GM21390 (cell line): ENCODE data around the gene ZBTB20.

ENCODE experiments used
- ATAC-seq: cut with Tn5 transposase; IDR thresholded peaks from one replicate; pipeline ENCODE4 v1.9.1; 2021; ENCODE audit not compliant: unreplicated experiment

The ZBTB20 gene

GRCh38 chr3:114498539-114499370, 648.3 kb downstream of the ZBTB20 start:
- no peak for ATAC-seq

- ATAC-seq = no peak
Measured at GRCh38 chr3:114496874-114497273, 650.2 kb downstream of the ZBTB20 start.

DNA sequence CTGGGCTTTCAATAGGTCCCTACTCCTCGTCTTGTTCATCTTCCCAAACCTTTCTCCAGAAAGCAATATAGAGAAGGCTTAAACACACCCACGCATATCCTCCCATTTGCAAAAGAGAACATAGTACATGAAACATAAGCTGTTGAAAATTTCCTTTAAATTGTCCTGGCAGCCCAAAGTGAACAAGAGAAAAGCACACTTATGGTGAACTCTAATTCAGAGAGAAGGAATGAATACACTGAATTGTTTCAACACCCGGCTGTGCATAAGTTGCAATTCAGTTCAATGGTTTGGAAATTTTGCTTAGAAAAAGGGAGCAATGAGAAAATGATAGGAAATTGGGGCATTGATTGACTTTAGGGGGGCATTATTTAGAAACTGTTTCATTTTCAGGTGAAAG, 650.6 kb downstream of the ZBTB20 start:
- ATAC-seq = no peak

DNA sequence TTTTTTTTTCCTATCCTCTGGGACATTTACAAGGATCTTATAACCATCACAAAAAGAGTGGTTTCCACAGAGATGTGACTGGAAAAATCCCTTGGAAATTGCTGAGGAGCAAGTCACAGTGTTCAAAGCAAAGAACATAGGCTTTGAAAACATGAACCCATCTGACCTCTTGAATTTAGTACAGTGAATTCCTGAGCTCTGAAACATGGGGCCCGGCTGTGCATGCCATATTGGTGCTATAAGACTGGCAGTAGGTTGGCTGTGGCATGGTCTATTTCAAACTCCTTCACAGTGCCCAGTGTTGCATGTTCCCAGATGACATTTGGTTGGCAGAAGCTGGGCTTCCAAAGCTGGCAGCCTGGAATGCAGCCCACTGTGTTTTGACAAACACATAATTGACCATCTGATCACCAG, 651.1 kb downstream of the ZBTB20 start:
- no peak for ATAC-seq

GRCh38 chr3:114494498-114494897, 652.6 kb downstream of the ZBTB20 start:
- no peak for ATAC-seq

GRCh38 chr3:114490829-114491228, 656.3 kb downstream of the ZBTB20 start:
- no peak for ATAC-seq

DNA sequence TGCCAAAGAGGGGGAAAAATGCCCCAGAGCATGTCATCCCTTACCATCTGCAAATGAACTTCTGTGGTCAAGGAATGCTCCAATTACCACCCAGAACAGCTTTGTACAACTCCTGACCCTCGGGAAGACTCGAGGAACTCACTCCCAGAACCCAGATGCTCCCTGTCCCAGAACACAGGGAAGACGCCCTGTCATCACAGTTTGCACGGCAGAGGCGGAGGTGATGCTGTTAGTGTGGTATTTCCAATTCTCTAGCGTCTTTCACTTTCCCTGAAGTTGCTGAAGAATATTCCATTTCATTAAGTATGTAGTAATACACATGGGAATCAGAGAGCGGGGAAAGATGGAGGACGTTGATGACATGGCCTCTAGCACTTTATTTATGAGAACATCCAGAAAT, 659.6 kb downstream of the ZBTB20 start:
- ATAC-seq = no peak

GRCh38 chr3:114484919-114485318, 662.2 kb downstream of the ZBTB20 start:
- no peak for ATAC-seq

GRCh38 chr3:114481113-114481512, 666.0 kb downstream of the ZBTB20 start:
- no peak for ATAC-seq

- ATAC-seq = no peak
Measured at GRCh38 chr3:114480442-114480841, 666.6 kb downstream of the ZBTB20 start.

- ATAC-seq = no peak
Measured at GRCh38 chr3:114478801-114479200, 668.3 kb downstream of the ZBTB20 start.

GRCh38 chr3:114476511-114476910, 670.6 kb downstream of the ZBTB20 start:
- ATAC-seq = no peak

DNA sequence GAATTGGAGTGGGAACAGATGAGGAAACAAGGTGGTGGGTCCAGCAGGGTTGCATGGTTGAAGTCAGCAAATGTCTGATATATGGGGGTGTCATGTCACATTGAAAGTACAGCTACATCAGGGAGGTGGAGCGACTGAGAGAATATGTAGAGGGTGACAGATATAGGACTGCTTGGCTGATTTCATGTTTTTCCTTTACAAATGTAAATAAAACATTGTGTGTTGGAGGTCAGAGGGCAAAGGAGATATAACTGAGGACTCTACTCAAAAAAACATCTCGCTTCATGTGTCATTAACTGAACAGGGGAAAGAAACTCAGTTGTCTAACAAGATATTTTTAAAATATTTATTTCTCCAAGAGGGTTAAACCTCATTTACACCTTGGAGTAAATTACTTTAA, 675.6 kb downstream of the ZBTB20 start:
- ATAC-seq = no peak

DNA sequence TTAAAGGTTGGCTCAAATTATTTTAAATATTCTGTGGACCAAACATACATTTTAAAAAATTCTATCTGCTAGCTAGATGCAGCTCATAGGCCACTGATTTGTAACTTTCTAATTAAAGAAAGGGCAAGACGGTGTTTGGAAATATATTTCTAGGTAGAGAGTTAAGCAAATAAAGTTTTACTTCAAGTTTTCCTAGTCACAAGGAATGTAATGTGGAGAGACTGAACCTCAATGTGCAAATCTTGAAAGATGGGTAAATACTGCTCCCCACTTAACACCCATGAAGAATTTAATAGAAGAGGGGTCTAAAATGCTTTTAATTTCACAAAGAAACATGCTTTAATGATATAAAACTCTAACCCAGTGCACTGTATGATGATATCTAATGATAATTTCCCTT, 678.0 kb downstream of the ZBTB20 start:
- no peak for ATAC-seq

GRCh38 chr3:114466816-114467215, 680.3 kb downstream of the ZBTB20 start:
- no peak for ATAC-seq

DNA sequence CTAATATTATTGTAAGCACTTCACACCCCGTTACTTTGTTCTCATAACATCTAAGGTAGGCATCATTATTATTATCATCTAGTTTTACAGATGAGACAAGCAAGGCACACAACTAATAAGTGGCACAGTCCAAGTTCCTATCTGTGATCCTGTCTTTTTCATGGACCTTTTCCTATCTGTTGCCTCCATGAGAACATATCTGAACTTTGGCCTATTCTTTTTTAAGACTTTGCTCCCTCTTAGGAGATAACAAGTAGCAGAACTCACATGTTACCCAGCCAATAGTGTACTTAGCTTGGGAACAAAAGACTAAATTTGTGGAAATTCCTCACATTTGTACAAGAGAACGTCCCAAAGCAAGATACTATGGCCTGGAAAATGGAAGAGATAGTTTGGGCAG, 680.8 kb downstream of the ZBTB20 start:
- no peak for ATAC-seq

- peak; percentile 77 for ATAC-seq
Measured at GRCh38 chr3:114464548-114464947, 682.5 kb downstream of the ZBTB20 start.

GRCh38 chr3:114462750-114463149, 684.3 kb downstream of the ZBTB20 start:
- no peak for ATAC-seq

DNA sequence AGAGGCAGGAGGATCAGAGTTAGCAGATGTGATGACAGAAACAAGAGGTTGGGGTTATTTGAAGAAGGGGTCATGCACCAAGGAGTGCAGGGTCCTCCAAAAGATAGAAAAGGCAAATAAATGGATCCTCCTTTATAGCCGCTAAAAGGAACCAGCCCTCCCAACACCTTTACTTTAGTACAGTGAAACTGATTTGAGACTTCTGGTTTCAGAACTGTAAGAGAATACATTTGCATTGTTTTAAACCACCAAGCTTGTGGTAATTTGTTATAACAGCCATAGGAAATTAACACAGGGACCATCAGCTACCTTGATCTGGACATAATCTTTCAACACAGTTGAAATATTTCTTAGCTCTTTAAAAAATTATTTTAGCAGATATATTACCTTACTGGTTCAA, 686.6 kb downstream of the ZBTB20 start:
- ATAC-seq = peak; percentile 53

DNA sequence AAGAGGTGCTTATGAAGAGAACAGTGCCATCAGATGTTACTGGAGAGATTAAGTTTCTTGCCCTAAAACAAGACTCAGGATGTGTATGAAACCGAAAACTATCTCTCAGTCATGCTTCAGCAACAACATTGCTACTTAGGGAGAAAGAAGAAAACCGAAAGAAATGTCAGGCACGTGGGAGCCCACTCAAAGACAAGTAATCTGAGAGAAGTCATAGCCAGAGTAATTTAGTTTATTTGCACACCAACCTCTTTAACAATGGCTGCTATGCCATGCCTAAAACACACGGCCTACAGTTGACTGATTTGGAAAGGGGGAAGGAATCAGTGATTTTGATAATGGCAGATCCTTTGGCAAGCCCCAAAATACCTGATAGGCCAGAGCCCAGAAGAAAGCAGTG, 690.3 kb downstream of the ZBTB20 start:
- ATAC-seq = peak; percentile 61

GRCh38 chr3:114455432-114455831, 691.7 kb downstream of the ZBTB20 start:
- ATAC-seq = no peak

DNA sequence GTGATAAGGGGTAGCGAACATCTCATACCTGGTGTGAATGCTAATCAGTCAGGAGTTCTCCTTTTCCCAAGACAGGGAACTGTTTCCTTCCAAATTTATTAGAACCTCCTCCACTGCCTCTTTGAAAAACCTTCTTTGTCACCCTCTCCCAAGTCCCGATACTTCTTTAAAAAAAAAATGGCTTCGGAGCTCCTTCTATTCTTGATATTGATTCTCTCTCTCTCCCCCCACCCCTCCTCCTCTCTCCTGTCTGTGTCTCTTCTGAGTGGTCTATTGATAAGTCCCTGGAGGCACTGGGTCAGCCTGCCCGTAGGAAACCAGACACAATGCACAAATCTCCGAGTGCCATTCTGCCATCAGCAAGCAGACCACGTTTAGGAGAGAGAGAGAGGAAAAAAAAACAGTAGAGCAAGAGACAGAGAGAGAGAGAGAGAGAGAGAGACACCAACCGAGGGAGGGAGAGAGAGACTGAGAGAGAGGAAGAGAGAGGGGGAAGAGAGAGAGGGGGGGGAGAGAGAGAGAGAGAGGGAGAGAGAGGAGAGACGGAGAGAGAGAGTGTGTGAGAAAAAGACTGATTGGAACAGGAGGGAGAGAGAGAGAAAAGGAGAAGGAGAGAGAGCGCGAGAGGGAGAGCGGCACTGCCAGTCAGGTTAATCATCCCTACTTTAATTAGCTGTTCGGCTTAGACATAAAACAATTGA, 692.4 kb downstream of the ZBTB20 start:
- ATAC-seq = no peak
